PC-3 (cell line): ENCODE measurements around the gene DDAH2.

Experiments used
- EZH2 ChIP-seq: fragments of 300-600 bp; sonication (generic); IDR thresholded peaks from one replicate; pipeline ENCODE4 v1.6.1; 2017; ENCODE audit warnings: antibody characterized with exemption, mild to moderate bottlenecking, low read length; ENCODE audit not compliant: unreplicated experiment
- EZH2phosphoT487 ChIP-seq: fragments of 300-600 bp; sonication (generic); IDR thresholded peaks from 2 replicates; pipeline ENCODE4 v1.6.1; 2018; ENCODE audit warnings: mild to moderate bottlenecking, antibody characterized with exemption, low read length, borderline replicate concordance
- TF ChIP-seq, protein P1 (sequence below): fragments of 300-600 bp; sonication (generic); conservative IDR thresholded peaks from 2 replicates; pipeline ENCODE4 v1.5.1; 2017; ENCODE audit warnings: antibody characterized with exemption, low read depth, mild to moderate bottlenecking, low read length

DNA sequence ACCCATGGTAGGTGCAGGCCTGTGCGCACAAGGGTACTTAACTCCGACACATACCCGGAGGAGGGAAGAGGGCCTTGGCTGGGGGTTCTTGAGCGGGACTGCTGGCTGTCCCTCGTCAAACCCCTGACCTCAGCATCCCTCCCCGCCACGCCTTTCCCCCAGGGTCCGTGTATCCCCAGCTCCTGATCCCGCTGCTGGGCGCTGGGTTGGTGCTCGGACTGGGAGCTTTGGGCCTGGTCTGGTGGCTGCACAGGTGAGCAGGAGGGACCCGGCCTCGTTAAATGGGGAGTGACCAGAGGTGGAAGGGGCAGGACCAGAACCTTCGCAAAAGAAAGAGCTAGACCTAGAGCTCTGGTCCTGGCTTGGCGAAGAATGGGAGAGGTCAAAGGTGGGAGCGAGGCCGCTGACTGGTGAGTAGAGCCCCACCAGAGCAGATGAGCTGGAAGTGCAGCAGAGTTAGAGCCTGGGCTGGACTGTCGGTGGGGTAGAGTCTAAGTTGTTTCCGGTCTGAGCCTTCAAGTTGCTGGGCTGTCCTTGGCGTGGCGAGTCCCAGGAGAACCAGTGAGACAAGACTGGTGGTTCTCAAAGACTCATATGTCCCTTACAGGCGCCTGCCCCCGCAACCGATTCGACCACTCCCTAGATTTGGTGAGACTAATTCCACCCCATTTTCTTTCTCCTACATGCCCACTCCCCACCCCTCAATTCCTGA lies 5.0 kb downstream of the DDAH2 start:
- TF ChIP-seq, protein P1, sequence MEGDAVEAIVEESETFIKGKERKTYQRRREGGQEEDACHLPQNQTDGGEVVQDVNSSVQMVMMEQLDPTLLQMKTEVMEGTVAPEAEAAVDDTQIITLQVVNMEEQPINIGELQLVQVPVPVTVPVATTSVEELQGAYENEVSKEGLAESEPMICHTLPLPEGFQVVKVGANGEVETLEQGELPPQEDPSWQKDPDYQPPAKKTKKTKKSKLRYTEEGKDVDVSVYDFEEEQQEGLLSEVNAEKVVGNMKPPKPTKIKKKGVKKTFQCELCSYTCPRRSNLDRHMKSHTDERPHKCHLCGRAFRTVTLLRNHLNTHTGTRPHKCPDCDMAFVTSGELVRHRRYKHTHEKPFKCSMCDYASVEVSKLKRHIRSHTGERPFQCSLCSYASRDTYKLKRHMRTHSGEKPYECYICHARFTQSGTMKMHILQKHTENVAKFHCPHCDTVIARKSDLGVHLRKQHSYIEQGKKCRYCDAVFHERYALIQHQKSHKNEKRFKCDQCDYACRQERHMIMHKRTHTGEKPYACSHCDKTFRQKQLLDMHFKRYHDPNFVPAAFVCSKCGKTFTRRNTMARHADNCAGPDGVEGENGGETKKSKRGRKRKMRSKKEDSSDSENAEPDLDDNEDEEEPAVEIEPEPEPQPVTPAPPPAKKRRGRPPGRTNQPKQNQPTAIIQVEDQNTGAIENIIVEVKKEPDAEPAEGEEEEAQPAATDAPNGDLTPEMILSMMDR: no peak
- TF ChIP-seq EZH2: no peak
- TF ChIP-seq EZH2phosphoT487: no peak
